Left lung (tissue), 10 donors: Measurements from ENCODE around the gene KDM3B. TPM values are rescaled to one million over a fixed set of nuclear protein-coding genes. Genes with fewer than 3 reads are reported as not detected.

Experiments used
- ATAC-seq: fragments of 200-7000 bp; cut with Tn5 transposase; one replicate; pipeline ENCODE4 v1.9.1; 2020; ENCODE audit warnings: moderate library complexity
- DNase-seq, 4 donors: peaks; one replicate each; pipeline ENCODE4 v3.0.0-alpha.2; 2013 to 2020
- H3K27ac ChIP-seq, 2 donors: fragments of 200-600 bp; sonication (generic) in 1 of 2; one replicate each; pipeline versions ENCODE4 v1.5.0 to v1.8.0; 2020 to 2021
- H3K27me3 ChIP-seq, 2 donors: fragments of 200-600 bp; sonication (generic) in 1 of 2; one replicate each; pipeline versions ENCODE4 v1.5.0 to v1.8.0; 2020 to 2021
- H3K36me3 ChIP-seq, 2 donors: fragments of 200-600 bp; sonication (generic) in 1 of 2; one replicate each; pipeline versions ENCODE4 v1.5.0 to v1.8.0; 2020 to 2021
- H3K4me1 ChIP-seq, 2 donors: fragments of 200-600 bp; one replicate each; pipeline ENCODE4 v1.8.0; 2021
- H3K4me3 ChIP-seq, 2 donors: fragments of 200-600 bp; sonication (generic) in 1 of 2; one replicate each; pipeline versions ENCODE4 v1.5.0 to v1.8.0; 2020 to 2021; ENCODE audit warnings: mild to moderate bottlenecking in 1 of 2
- H3K9me3 ChIP-seq, 2 donors: fragments of 200-600 bp; sonication (generic) in 1 of 2; one replicate each; pipeline versions ENCODE4 v1.5.0 to v1.8.0; 2020 to 2021
- intact Hi-C, 2 donors: fragments of 100-400 bp; cut with DNase I; formaldehyde crosslinking; loops; one replicate each; pipeline versions ENCODE4 v1.11.2 to v1.14.2; 2022
- polyA plus RNA-seq, 6 donors: library from polyadenylated mRNA; unstranded; fragments of 120-200 nt; gene quantifications; one replicate each; pipeline ENCODE4 v1.2.1, GENCODE V29; 2013; ENCODE audit not compliant: insufficient read length in 6 of 6
- total RNA-seq, 2 donors: library from RNA; stranded (reverse); fragmentation: NEBNext Ultra II Directional; extraction: Animal tissue kit (Norgen Biotek cat#: 25700); gene quantifications; one replicate each; pipeline ENCODE4 v1.2.1, GENCODE V29; 2021
- TF ChIP-seq, protein P1 (sequence below), 2 donors: fragments of 200-600 bp; sonication (generic) in 1 of 2; IDR thresholded peaks; one replicate each; pipeline versions ENCODE4 v1.5.0 to v1.8.0; 2021; ENCODE audit warnings: antibody characterized with exemption in 2 of 2
- donor health status: DM: no; HTN: yes; CAD: no.
- donor health status: DM: no; HTN: no; CAD: no.

Gene KDM3B
- total and polyA plus RNA-seq, 8 donors: 47.5 to 96.3 (median 79.5) TPM

DNA sequence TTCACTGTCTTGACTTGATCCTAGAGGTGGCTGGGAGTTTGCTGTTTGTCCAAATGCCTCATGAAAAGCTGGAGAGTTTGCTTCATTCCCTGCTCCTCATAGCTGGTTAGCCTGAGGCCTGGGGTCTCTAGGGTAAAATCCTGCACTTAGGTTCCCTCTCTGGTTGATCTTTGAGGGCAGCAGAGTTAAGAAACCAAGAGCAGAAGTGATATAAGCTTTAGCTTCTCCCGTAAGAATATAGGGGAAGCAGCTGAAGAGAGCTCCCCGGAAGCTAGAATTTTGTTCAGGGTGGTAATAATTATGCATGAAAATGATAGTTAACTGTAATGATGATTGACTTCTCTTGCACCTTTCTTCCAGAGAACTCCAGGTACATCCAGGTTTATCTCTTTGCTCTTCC, 13.0 kb upstream of the KDM3B start:
- TF ChIP-seq, protein P1, sequence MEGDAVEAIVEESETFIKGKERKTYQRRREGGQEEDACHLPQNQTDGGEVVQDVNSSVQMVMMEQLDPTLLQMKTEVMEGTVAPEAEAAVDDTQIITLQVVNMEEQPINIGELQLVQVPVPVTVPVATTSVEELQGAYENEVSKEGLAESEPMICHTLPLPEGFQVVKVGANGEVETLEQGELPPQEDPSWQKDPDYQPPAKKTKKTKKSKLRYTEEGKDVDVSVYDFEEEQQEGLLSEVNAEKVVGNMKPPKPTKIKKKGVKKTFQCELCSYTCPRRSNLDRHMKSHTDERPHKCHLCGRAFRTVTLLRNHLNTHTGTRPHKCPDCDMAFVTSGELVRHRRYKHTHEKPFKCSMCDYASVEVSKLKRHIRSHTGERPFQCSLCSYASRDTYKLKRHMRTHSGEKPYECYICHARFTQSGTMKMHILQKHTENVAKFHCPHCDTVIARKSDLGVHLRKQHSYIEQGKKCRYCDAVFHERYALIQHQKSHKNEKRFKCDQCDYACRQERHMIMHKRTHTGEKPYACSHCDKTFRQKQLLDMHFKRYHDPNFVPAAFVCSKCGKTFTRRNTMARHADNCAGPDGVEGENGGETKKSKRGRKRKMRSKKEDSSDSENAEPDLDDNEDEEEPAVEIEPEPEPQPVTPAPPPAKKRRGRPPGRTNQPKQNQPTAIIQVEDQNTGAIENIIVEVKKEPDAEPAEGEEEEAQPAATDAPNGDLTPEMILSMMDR (IDR thresholded peaks at IDR 0.05): no peak
- H3K27me3 ChIP-seq: no peaks in the 10 kb centered on the region
- DNase-seq (no peak), ATAC-seq (no peak)
- no peaks in the 10 kb centered on the region for H3K9me3 ChIP-seq
- peak overlapping the region; percentile 79 to 87 for H3K4me3 ChIP-seq
- H3K27ac ChIP-seq: peak overlapping the region; percentile 88 to 94
- intact Hi-C loops: no loop called here
- peaks cover 0 to 36% of the 10 kb centered on the region in 2 donors for H3K36me3 ChIP-seq
- peaks cover 13 to 56% of the 10 kb centered on the region in 2 donors for H3K4me1 ChIP-seq

DNA sequence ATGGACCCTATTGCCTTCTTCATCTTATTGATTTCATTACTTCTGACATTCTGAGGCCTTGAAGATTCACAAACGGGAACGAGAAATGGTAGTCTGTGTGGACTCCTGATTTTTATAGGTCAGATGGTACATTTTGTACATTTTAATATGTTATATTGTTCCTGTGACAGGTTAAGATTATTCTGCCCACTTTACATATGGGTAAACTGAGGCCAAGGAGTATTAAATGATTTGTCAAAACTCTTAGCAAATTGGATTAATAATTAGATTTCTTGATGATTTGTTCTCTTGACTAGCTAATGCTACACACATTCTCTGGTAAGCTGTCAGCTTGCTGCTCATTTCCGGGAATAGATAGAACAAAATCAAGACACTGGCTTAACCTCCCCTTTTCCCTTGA, 12.5 kb upstream of the KDM3B start:
- H3K27me3 ChIP-seq: no peaks in the 10 kb centered on the region
- intact Hi-C loops: no loop called here
- DNase-seq: no peak
- peaks cover 0 to 41% of the 10 kb centered on the region in 2 donors for H3K36me3 ChIP-seq
- TF ChIP-seq, protein P1 (IDR thresholded peaks at IDR 0.05): no peak
- H3K27ac ChIP-seq: peak overlapping the region in 1 of 2 donors; percentile 94
- ATAC-seq: no peak
- H3K4me3 ChIP-seq: peak overlapping the region in 1 of 2 donors; percentile 79
- no peaks in the 10 kb centered on the region for H3K9me3 ChIP-seq
- H3K4me1 ChIP-seq: peaks cover 13 to 56% of the 10 kb centered on the region in 2 donors

DNA sequence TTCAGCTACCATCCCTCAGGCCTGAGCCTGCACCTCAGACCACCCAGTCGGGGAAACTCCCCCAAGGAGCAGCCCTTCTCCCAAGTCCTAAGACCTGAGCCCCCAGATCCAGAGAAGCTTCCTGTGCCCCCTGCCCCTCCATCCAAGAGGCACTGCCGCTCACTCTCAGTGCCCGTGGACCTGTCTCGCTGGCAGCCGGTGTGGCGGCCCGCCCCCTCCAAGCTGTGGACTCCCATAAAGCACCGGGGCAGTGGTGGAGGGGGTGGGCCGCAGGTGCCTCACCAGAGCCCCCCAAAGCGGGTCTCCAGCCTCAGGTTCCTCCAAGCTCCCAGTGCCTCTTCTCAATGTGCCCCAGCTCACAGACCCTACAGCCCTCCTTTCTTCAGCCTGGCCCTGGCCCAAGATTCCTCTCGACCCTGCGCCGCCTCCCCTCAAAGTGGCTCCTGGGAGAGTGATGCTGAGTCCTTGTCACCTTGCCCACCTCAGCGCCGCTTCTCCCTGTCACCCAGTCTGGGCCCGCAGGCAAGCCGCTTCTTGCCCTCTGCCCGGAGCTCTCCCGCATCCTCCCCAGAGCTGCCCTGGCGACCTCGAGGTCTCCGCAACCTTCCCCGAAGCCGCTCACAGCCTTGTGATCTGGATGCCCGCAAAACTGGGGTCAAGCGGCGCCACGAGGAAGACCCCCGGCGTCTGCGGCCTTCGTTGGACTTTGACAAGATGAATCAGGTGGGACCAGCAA, 7.4 kb upstream of the KDM3B start:
- DNase-seq: no peak
- Histone ChIP-seq H3K4me3 (no peak overlapping the region), H3K36me3 (peaks cover 0 to 79% of the 10 kb centered on the region in 2 donors), H3K4me1 (peaks cover 7 to 36% of the 10 kb centered on the region in 2 donors), H3K9me3 (no peaks in the 10 kb centered on the region), H3K27ac (no peak overlapping the region), H3K27me3 (no peaks in the 10 kb centered on the region)
- ATAC-seq: no peak
- intact Hi-C loops: no loop called here
- TF ChIP-seq, protein P1 (IDR thresholded peaks at IDR 0.05): no peak

DNA sequence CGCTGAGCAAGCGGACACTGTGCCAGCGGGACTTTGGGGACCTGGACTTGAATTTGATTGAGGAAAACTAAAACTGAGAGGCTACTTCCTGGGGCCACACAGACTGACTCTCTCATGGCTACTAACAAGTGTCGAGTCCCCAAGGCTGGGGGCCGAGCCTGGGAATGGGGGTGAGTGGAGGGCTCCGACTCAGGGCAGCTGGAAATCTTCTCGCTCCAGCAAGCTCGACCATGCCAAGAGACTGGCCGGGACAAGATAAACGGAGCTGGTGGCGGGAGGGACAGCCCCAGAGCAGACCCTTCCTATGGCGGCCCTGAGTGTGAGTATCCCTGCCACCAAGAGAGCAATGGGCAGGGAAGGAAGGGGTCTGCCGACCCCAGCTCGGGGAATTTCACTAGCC, 5.6 kb upstream of the KDM3B start:
- no peak for DNase-seq
- TF ChIP-seq, protein P1 (IDR thresholded peaks at IDR 0.05): no peak

DNA sequence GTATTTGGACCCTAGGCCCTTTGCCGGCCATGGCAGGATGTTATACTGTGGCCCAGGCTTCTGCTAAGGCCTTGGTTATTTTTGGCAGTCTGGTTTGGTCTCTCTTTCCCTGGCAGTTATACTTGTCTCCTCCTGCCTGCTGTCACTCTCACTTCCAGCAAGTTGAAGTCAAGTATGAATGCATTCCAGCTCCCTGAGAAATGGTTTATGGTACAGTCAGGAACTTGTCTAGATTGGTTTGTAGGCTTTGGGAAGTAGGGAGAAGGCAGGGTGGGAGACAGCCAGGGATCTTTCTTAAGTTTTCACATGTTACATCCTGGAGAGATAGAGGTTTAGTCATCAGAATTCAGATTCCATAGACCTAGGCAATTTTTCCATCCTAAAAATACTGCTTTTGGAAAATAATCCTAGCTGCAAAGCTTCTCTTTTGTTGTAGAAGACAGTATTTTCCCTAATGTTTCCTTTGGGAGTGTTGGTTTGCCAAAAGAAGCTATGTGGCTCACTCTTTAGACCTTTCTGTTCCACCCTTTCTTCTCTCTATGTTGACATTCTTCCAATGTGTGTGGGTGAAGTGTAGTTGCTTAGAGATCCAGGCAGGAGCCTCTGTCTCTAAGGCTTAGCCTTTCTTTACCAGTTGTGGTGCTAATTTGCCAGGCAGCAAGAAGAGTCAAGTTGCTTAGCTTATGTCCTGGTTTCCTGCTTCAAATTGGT, 2.5 kb upstream of the KDM3B start:
- Histone ChIP-seq H3K4me1 (peaks cover 8 to 13% of the 10 kb centered on the region in 2 donors), H3K36me3 (peaks cover 0 to 38% of the 10 kb centered on the region in 2 donors), H3K27me3 (no peaks in the 10 kb centered on the region), H3K9me3 (peaks cover 0 to 4% of the 10 kb centered on the region in 2 donors), H3K4me3 (no peak overlapping the region), H3K27ac (no peak overlapping the region)
- no peak for DNase-seq
- ATAC-seq: no peak
- TF ChIP-seq, protein P1 (IDR thresholded peaks at IDR 0.05): no peak
- intact Hi-C loops: no loop called here

More for the DNA sequence above, 5.6 kb upstream of the KDM3B start:
- H3K27ac ChIP-seq: no peak overlapping the region
- no peaks in the 10 kb centered on the region for H3K9me3 ChIP-seq
- intact Hi-C loops: no loop called here
- no peaks in the 10 kb centered on the region for H3K27me3 ChIP-seq
- ATAC-seq: no peak
- H3K4me3 ChIP-seq: no peak overlapping the region
- peaks cover 0 to 19% of the 10 kb centered on the region in 2 donors for H3K4me1 ChIP-seq
- H3K36me3 ChIP-seq: peaks cover 0 to 69% of the 10 kb centered on the region in 2 donors
